Astrocyte (in vitro differentiated cells and primary cell): Measurements from ENCODE around the gene ST6GALNAC1. TPM values are rescaled to one million over a fixed set of nuclear protein-coding genes. Genes with fewer than 3 reads are reported as not detected.

ENCODE experiments used
- DNase-seq: peaks from one replicate; pipeline ENCODE4 v3.0.0-alpha.2; 2010; ENCODE audit warnings: low read depth
- FAIRE-seq: peaks from 2 replicates; lab custom pipeline; 2011; peaks lifted over from hg19 to GRCh38; lab: Jason Lieb, UNC
- H2AFZ ChIP-seq: 2 replicates; pipeline ENCODE4 v1.6.0; 2012; ENCODE audit warnings: low read depth, low read length, inconsistent platforms
- H3K27ac ChIP-seq: 2 replicates; pipeline ENCODE4 v1.5.1; 2011; ENCODE audit warnings: low read depth, low read length, inconsistent platforms
- H3K27me3 ChIP-seq: 2 replicates; pipeline ENCODE4 v1.6.0; 2011; ENCODE audit warnings: low read length, inconsistent platforms; ENCODE audit not compliant: insufficient read depth
- H3K36me3 ChIP-seq: 2 replicates; pipeline ENCODE4 v1.5.1; 2011; ENCODE audit warnings: low read length, inconsistent platforms; ENCODE audit not compliant: insufficient read depth
- H3K4me1 ChIP-seq: 2 replicates; pipeline ENCODE4 v1.5.1; 2011; ENCODE audit warnings: low read length, inconsistent platforms; ENCODE audit not compliant: insufficient read depth
- H3K4me2 ChIP-seq: 2 replicates; pipeline ENCODE4 v1.6.0; 2012; ENCODE audit warnings: low read length, inconsistent platforms
- H3K4me3 ChIP-seq: 2 replicates; pipeline ENCODE4 v1.5.1; 2011; ENCODE audit warnings: low read depth, mild to moderate bottlenecking, low read length, inconsistent platforms; ENCODE audit not compliant: insufficient read depth
- H3K79me2 ChIP-seq: 2 replicates; pipeline ENCODE4 v1.6.0; 2012; ENCODE audit warnings: mild to moderate bottlenecking, low read length, inconsistent platforms; ENCODE audit not compliant: insufficient read depth
- H3K9ac ChIP-seq: 2 replicates; pipeline ENCODE4 v1.6.0; 2012; ENCODE audit warnings: mild to moderate bottlenecking, low read length, inconsistent platforms
- H3K9me3 ChIP-seq: 2 replicates; pipeline ENCODE4 v1.5.1; 2012; ENCODE audit warnings: low read depth, mild to moderate bottlenecking, low read length, inconsistent platforms; ENCODE audit not compliant: insufficient read depth
- H4K20me1 ChIP-seq: 2 replicates; pipeline ENCODE4 v1.6.0; 2012; ENCODE audit warnings: low read length, inconsistent platforms; ENCODE audit not compliant: insufficient read depth
- H3K27ac Mint-ChIP-seq: one replicate; pipeline ENCODE4 v1.8.0; 2021; ENCODE audit warnings: mild to moderate bottlenecking, mixed read lengths; ENCODE audit not compliant: unreplicated experiment
- H3K27me3 Mint-ChIP-seq: one replicate; pipeline ENCODE4 v1.8.0; 2021; ENCODE audit warnings: low read depth, mixed read lengths; ENCODE audit not compliant: unreplicated experiment
- H3K36me3 Mint-ChIP-seq: one replicate; pipeline ENCODE4 v1.8.0; 2021; ENCODE audit warnings: low read depth, mixed read lengths; ENCODE audit not compliant: unreplicated experiment
- H3K4me1 Mint-ChIP-seq: one replicate; pipeline ENCODE4 v1.8.0; 2021; ENCODE audit warnings: low read depth, mixed read lengths; ENCODE audit not compliant: unreplicated experiment
- H3K4me3 Mint-ChIP-seq: one replicate; pipeline ENCODE4 v1.8.0; 2021; ENCODE audit warnings: mild to moderate bottlenecking, moderate library complexity, mixed read lengths; ENCODE audit not compliant: unreplicated experiment
- H3K9me3 Mint-ChIP-seq: one replicate; pipeline ENCODE4 v1.8.0; 2021; ENCODE audit warnings: mild to moderate bottlenecking, mixed read lengths; ENCODE audit not compliant: unreplicated experiment
- EZH2 ChIP-seq: IDR thresholded peaks from 2 replicates; pipeline ENCODE4 v1.6.1; 2012; ENCODE audit warnings: mild to moderate bottlenecking, low read length, inconsistent platforms; ENCODE audit not compliant: insufficient read depth
- total RNA-seq: library from RNA; stranded (reverse); gene quantifications from 2 replicates; pipeline ENCODE4 v1.2.1, GENCODE V29; 2021
- TF ChIP-seq, protein P1 (sequence below): IDR thresholded peaks from 2 replicates; pipeline ENCODE4 v1.5.1; 2011; ENCODE audit warnings: low read depth, mild to moderate bottlenecking, inconsistent platforms, low read length, moderate library complexity; ENCODE audit not compliant: insufficient read depth

ST6GALNAC1 gene
- total RNA-seq, 1 donor from 2014 or later: not detected

DNA sequence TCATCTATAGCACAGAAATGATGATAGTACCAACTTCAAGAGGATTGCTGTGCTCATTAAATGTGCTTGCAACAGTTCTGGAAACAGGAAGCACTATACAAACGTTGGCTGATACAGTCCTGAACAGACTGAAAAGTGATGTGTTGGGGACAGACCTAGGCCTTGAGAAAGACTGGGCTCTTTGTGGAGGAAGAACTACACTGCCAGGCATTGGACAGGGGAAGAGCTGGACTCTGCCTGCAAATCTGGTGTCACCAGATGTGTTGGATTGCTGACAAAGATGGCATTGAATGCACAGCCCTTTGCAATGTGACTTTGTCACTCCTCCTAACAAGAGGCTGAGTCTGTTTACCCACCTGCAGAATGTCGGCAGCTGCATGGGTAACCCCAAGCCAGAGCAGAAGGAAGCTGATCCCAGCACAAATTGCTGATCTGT, 45.5 kb downstream of the ST6GALNAC1 start:
- DNase-seq (no peak), FAIRE-seq (no peak)
- H3K4me2 ChIP-seq: no peak overlapping the region
- H3K9me3 Mint-ChIP-seq: peaks cover 2% of the 10 kb centered on the region
- no peaks in the 10 kb centered on the region for H3K27me3 ChIP-seq
- no peak for TF ChIP-seq EZH2
- TF ChIP-seq, protein P1, sequence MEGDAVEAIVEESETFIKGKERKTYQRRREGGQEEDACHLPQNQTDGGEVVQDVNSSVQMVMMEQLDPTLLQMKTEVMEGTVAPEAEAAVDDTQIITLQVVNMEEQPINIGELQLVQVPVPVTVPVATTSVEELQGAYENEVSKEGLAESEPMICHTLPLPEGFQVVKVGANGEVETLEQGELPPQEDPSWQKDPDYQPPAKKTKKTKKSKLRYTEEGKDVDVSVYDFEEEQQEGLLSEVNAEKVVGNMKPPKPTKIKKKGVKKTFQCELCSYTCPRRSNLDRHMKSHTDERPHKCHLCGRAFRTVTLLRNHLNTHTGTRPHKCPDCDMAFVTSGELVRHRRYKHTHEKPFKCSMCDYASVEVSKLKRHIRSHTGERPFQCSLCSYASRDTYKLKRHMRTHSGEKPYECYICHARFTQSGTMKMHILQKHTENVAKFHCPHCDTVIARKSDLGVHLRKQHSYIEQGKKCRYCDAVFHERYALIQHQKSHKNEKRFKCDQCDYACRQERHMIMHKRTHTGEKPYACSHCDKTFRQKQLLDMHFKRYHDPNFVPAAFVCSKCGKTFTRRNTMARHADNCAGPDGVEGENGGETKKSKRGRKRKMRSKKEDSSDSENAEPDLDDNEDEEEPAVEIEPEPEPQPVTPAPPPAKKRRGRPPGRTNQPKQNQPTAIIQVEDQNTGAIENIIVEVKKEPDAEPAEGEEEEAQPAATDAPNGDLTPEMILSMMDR: no peak
- no peaks in the 10 kb centered on the region for H3K79me2 ChIP-seq
- H3K36me3 ChIP-seq: no peaks in the 10 kb centered on the region
- no peak overlapping the region for H2AFZ ChIP-seq
- H3K27ac ChIP-seq: no peak overlapping the region
- H4K20me1 ChIP-seq: no peaks in the 10 kb centered on the region
- H3K36me3 Mint-ChIP-seq: no peaks in the 10 kb centered on the region
- H3K9ac ChIP-seq: no peak overlapping the region
- H3K9me3 ChIP-seq: no peaks in the 10 kb centered on the region
- peaks cover 10% of the 10 kb centered on the region for H3K27me3 Mint-ChIP-seq
- no peak overlapping the region for H3K27ac Mint-ChIP-seq
- H3K4me1 ChIP-seq: peaks cover 12% of the 10 kb centered on the region
- H3K4me3 ChIP-seq: no peak overlapping the region
- H3K4me1 Mint-ChIP-seq: peaks cover 13% of the 10 kb centered on the region
- no peak overlapping the region for H3K4me3 Mint-ChIP-seq

- FAIRE-seq: no peak
- no peak overlapping the region for H3K4me3 ChIP-seq
- H3K36me3 ChIP-seq: no peaks in the 10 kb centered on the region
- peaks cover 2% of the 10 kb centered on the region for H3K9me3 Mint-ChIP-seq
- TF ChIP-seq EZH2: no peak
- TF ChIP-seq, protein P1: no peak
- H3K27ac ChIP-seq: no peak overlapping the region
- H3K36me3 Mint-ChIP-seq: no peaks in the 10 kb centered on the region
- no peak for DNase-seq
- H3K9ac ChIP-seq: no peak overlapping the region
- no peaks in the 10 kb centered on the region for H3K9me3 ChIP-seq
- peaks cover 12% of the 10 kb centered on the region for H3K4me1 ChIP-seq
- no peaks in the 10 kb centered on the region for H4K20me1 ChIP-seq
- no peak overlapping the region for H3K27ac Mint-ChIP-seq
- H3K4me3 Mint-ChIP-seq: no peak overlapping the region
- peaks cover 10% of the 10 kb centered on the region for H3K27me3 Mint-ChIP-seq
- no peak overlapping the region for H2AFZ ChIP-seq
- H3K4me1 Mint-ChIP-seq: peaks cover 13% of the 10 kb centered on the region
- no peaks in the 10 kb centered on the region for H3K79me2 ChIP-seq
- H3K27me3 ChIP-seq: no peaks in the 10 kb centered on the region
- H3K4me2 ChIP-seq: no peak overlapping the region
These were observed 46.2 kb downstream of the ST6GALNAC1 start for GRCh38 chr17:76597156-76598003.

- no peaks in the 10 kb centered on the region for H3K79me2 ChIP-seq
- H3K9me3 ChIP-seq: no peaks in the 10 kb centered on the region
- Mint-ChIP-seq H3K4me3 (no peak overlapping the region), H3K27ac (no peak overlapping the region), H3K36me3 (no peaks in the 10 kb centered on the region), H3K27me3 (peaks cover 10% of the 10 kb centered on the region), H3K9me3 (no peaks in the 10 kb centered on the region), H3K4me1 (no peaks in the 10 kb centered on the region)
- H3K4me2 ChIP-seq: no peak overlapping the region
- H3K9ac ChIP-seq: no peak overlapping the region
- H3K4me3 ChIP-seq: no peak overlapping the region
- DNase-seq (no peak), FAIRE-seq (no peak)
- TF ChIP-seq, protein P1: no peak
- TF ChIP-seq EZH2: no peak
- no peaks in the 10 kb centered on the region for H3K4me1 ChIP-seq
- no peaks in the 10 kb centered on the region for H3K36me3 ChIP-seq
- no peak overlapping the region for H2AFZ ChIP-seq
- no peak overlapping the region for H3K27ac ChIP-seq
- no peaks in the 10 kb centered on the region for H4K20me1 ChIP-seq
- H3K27me3 ChIP-seq: peaks cover under 1% of the 10 kb centered on the region
These were observed 48.9 kb downstream of the ST6GALNAC1 start for GRCh38 chr17:76594690-76595089.
